B cell (primary cell): ENCODE measurements around the gene SCFD2. TPM values are rescaled to one million over a fixed set of nuclear protein-coding genes. Genes with fewer than 3 reads are reported as not detected.

Experiments
- ATAC-seq: fragments of 200-7000 bp; cut with Tn5 transposase; one replicate; pipeline ENCODE4 v1.10.0; 2021; ENCODE audit warnings: low read depth, mild to moderate bottlenecking, moderate number of reproducible peaks, moderate library complexity
- CTCF ChIA-PET: fragments of 350-600 bp; sonication (Branson Sonifier 250); formaldehyde crosslinking; loops from one replicate; lab custom pipeline; 2021; ENCODE audit warnings: antibody characterized with exemption, inconsistent platforms; lab: Charles Lee
- POLR2A ChIA-PET: fragments of 350-600 bp; sonication (Branson Sonifier 250); formaldehyde crosslinking; loops from one replicate; lab custom pipeline; 2021; ENCODE audit warnings: antibody characterized with exemption; lab: Charles Lee
- DNase-seq: peaks from one replicate; pipeline ENCODE4 v3.0.0; 2013
- H2AFZ ChIP-seq: 2 replicates; pipeline ENCODE4 v1.6.1; 2012; ENCODE audit warnings: mild to moderate bottlenecking, low read depth, low read length; ENCODE audit not compliant: insufficient read depth, poor library complexity, severe bottlenecking
- H3K27ac ChIP-seq, 2 donors: 1 replicate in 1 of 2; 2 replicates in 1 of 2; pipeline ENCODE4 v1.5.1; 2012 to 2013; ENCODE audit warnings: low read length in 2 of 2, mild to moderate bottlenecking in 2 of 2, moderate library complexity in 1 of 2
- H3K27me3 ChIP-seq, 4 experiments: fragments of 200-600 bp in 1 of 4; sonication (generic) in 1 of 4; replicated peaks in 1 of 4; 1 replicate in 2 of 4; 2 replicates in 2 of 4; pipeline versions ENCODE4 v1.6.1 to v1.7.0; 2013 to 2016; ENCODE audit warnings: low read length in 3 of 4, mild to moderate bottlenecking in 2 of 4, mixed read lengths in 1 of 4, moderate library complexity in 1 of 4; ENCODE audit not compliant: insufficient read depth in 4 of 4, control insufficient read depth in 3 of 4; ENCODE audit errors: control extremely low read depth in 1 of 4
- H3K36me3 ChIP-seq, 2 experiments: replicated peaks in 1 of 2; 1 replicate in 1 of 2; 2 replicates in 1 of 2; pipeline versions ENCODE4 v1.6.1 to v1.7.1; 2013; ENCODE audit warnings: low read length in 1 of 2; ENCODE audit not compliant: insufficient read depth in 2 of 2, control insufficient read depth in 1 of 2; ENCODE audit errors: control extremely low read depth in 1 of 2, extremely low read depth in 1 of 2
- H3K4me1 ChIP-seq, 2 donors: fragments of 200-600 bp in 1 of 2; sonication (generic) in 1 of 2; 1 replicate in 1 of 2; 2 replicates in 1 of 2; pipeline versions ENCODE4 v1.5.1 to v1.6.1; 2013 to 2017; ENCODE audit warnings: low read length in 2 of 2; ENCODE audit not compliant: control insufficient read depth in 2 of 2, insufficient read depth in 2 of 2
- H3K4me2 ChIP-seq: replicated peaks from 2 replicates; pipeline ENCODE3; 2012; ENCODE audit warnings: mild to moderate bottlenecking, low read depth, low read length; ENCODE audit not compliant: poor library complexity, severe bottlenecking
- H3K4me3 ChIP-seq, 5 experiments: fragments of 200-600 bp in 1 of 5; sonication (generic) in 1 of 5; 1 replicate in 3 of 5; 2 replicates in 2 of 5; pipeline versions ENCODE4 v1.5.1 to v1.7.0; 2011 to 2016; ENCODE audit warnings: low read length in 4 of 5, mild to moderate bottlenecking in 4 of 5, low read depth in 2 of 5, control low read depth in 1 of 5, moderate library complexity in 1 of 5; ENCODE audit not compliant: insufficient read depth in 1 of 5; ENCODE audit errors: control extremely low read depth in 1 of 5, extremely low read depth in 1 of 5
- H3K79me2 ChIP-seq: fragments of 200-600 bp; sonication (generic); one replicate; pipeline ENCODE4 v1.6.0; 2016; ENCODE audit warnings: low read length; ENCODE audit not compliant: control insufficient read depth, insufficient read depth
- H3K9ac ChIP-seq: fragments of 200-600 bp; sonication (generic); 2 replicates; pipeline ENCODE4 v1.6.1; 2017; ENCODE audit warnings: mild to moderate bottlenecking, low read length, moderate library complexity
- H3K9me3 ChIP-seq, 3 donors: one replicate each; pipeline versions ENCODE4 v1.6.1 to v1.7.1; 2013; ENCODE audit warnings: low read length in 2 of 3; ENCODE audit not compliant: control insufficient read depth in 2 of 3, insufficient read depth in 1 of 3; ENCODE audit errors: control extremely low read depth in 1 of 3
- H4K20me1 ChIP-seq: 2 replicates; pipeline ENCODE4 v1.6.0; 2012; ENCODE audit warnings: mild to moderate bottlenecking, low read length; ENCODE audit not compliant: insufficient read depth, control insufficient read depth, poor library complexity, severe bottlenecking
- H3K27ac Mint-ChIP-seq: one replicate; pipeline ENCODE4 v1.8.0; 2021; ENCODE audit warnings: mixed read lengths
- H3K27me3 Mint-ChIP-seq: one replicate; pipeline ENCODE4 v1.8.0; 2021; ENCODE audit warnings: mixed read lengths
- H3K4me1 Mint-ChIP-seq: one replicate; pipeline ENCODE4 v1.8.0; 2021; ENCODE audit warnings: mixed read lengths
- H3K4me3 Mint-ChIP-seq: one replicate; pipeline ENCODE4 v1.8.0; 2021; ENCODE audit warnings: mixed read lengths
- H3K9me3 Mint-ChIP-seq: one replicate; pipeline ENCODE4 v1.8.0; 2022; ENCODE audit warnings: mixed read lengths; ENCODE audit not compliant: insufficient read depth
- EZH2 ChIP-seq: IDR thresholded peaks from 2 replicates; pipeline ENCODE4 v1.6.1; 2012; ENCODE audit warnings: borderline replicate concordance, low read depth, mild to moderate bottlenecking, moderate library complexity, low read length; ENCODE audit not compliant: insufficient read depth, poor library complexity, severe bottlenecking
- WGBS: methylation state at CpG from one replicate; pipeline ENCODE4 v1.1.5; 2013; ENCODE audit warnings: missing lambda C conversion rate; ENCODE audit not compliant: insufficient coverage; 5-methylcytosine and 5-hydroxymethylcytosine counted together
- intact Hi-C: fragments of 100-400 bp; cut with micrococcal nuclease; formaldehyde crosslinking; loops from one replicate; pipeline ENCODE4 v1.10.0; 2022
- polyA plus RNA-seq: library from polyadenylated mRNA; depleted of rRNA; stranded (reverse); fragments of >200 nt; gene quantifications from 2 replicates; pipeline ENCODE4 v1.2.3, GENCODE V29; 2012
- total RNA-seq, 2 donors: library from RNA; stranded (reverse); fragments of 120-200 nt in 1 of 2; gene quantifications; 1 replicate in 1 of 2; 2 replicates in 1 of 2; pipeline versions ENCODE4 v1.2.3 to v1.2.4, GENCODE V29; 2013 to 2022
- TF ChIP-seq, protein P1 (sequence below): fragments of 200-600 bp; IDR thresholded peaks from one replicate; pipeline ENCODE4 v1.8.0; 2022; ENCODE audit warnings: antibody characterized with exemption, mild to moderate bottlenecking

The SCFD2 gene
- total and polyA plus RNA-seq, 2 donors (not counting 1 experiment from before 2014, with no cell fraction given): 12.8 to 20.4 TPM

DNA sequence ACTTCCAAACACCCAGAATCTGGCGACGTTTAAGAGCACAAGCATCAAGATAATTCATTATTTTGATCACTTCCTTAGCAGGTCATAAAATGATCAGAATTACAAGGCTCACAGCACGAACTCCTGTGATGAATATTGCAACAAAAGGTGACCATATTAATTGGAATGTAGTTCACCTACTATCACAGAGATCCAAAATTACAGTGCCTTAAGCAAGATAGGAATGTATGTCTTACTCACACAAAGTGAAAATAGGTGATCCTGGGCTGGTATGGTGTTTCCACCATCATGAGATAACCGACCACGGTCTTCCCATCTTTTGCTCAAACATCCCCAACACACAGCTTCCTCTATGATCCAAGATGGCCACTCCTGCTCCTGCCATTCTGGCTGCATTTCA, 131.2 kb downstream of the SCFD2 start:
- no peaks in the 10 kb centered on the region for H3K27me3 Mint-ChIP-seq
- no peaks in the 10 kb centered on the region for H3K79me2 ChIP-seq
- no peaks in the 10 kb centered on the region for H3K27me3 ChIP-seq
- H3K27ac Mint-ChIP-seq: peak overlapping the region; percentile 57
- TF ChIP-seq, protein P1, sequence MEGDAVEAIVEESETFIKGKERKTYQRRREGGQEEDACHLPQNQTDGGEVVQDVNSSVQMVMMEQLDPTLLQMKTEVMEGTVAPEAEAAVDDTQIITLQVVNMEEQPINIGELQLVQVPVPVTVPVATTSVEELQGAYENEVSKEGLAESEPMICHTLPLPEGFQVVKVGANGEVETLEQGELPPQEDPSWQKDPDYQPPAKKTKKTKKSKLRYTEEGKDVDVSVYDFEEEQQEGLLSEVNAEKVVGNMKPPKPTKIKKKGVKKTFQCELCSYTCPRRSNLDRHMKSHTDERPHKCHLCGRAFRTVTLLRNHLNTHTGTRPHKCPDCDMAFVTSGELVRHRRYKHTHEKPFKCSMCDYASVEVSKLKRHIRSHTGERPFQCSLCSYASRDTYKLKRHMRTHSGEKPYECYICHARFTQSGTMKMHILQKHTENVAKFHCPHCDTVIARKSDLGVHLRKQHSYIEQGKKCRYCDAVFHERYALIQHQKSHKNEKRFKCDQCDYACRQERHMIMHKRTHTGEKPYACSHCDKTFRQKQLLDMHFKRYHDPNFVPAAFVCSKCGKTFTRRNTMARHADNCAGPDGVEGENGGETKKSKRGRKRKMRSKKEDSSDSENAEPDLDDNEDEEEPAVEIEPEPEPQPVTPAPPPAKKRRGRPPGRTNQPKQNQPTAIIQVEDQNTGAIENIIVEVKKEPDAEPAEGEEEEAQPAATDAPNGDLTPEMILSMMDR: no peak
- TF ChIP-seq EZH2: no peak
- POLR2A ChIA-PET: no interaction called here
- WGBS: no CpG with 5 or more reads among the region's 5 CpGs
- no peak overlapping the region for H2AFZ ChIP-seq
- intact Hi-C loops: no loop called here
- no peak overlapping the region for H3K4me2 ChIP-seq
- H3K36me3 ChIP-seq: no peaks in the 10 kb centered on the region
- H3K4me1 Mint-ChIP-seq: peaks cover 32% of the 10 kb centered on the region
- no peak overlapping the region for H3K27ac ChIP-seq
- peaks cover 17 to 24% of the 10 kb centered on the region in 2 donors for H3K4me1 ChIP-seq
- DNase-seq (no peak), ATAC-seq (no peak)
- H3K9me3 ChIP-seq: no peaks in the 10 kb centered on the region
- no peak overlapping the region for H3K9ac ChIP-seq
- H4K20me1 ChIP-seq: no peaks in the 10 kb centered on the region
- H3K4me3 Mint-ChIP-seq: no peak overlapping the region
- no peaks in the 10 kb centered on the region for H3K9me3 Mint-ChIP-seq
- no peak overlapping the region for H3K4me3 ChIP-seq
- CTCF ChIA-PET: no interaction called here

DNA sequence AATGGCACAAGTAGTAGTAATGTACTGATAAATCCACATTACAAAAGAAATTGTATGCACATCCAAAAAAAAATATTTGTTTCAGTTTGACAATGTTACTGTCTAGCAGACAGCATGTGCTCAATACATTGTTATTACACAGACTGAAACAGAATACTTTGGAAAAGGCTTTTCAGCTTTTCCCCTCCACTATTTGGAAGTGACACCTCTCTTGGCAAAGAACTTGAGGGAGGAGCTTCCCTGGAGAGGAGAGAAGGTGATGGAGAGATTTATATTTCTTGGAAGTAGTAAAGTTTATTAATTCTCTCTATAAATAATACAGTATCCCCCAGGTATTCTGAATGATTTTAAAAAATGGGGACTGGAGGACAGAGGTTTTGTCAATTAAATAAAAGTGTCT, 131.8 kb downstream of the SCFD2 start:
- no peaks in the 10 kb centered on the region for H3K27me3 Mint-ChIP-seq
- Histone ChIP-seq H3K4me2 (no peak overlapping the region), H3K4me3 (no peak overlapping the region), H3K27ac (no peak overlapping the region), H3K9me3 (no peaks in the 10 kb centered on the region), H3K27me3 (no peaks in the 10 kb centered on the region), H3K4me1 (peaks cover 17 to 24% of the 10 kb centered on the region in 2 donors), H3K36me3 (no peaks in the 10 kb centered on the region), H3K9ac (no peak overlapping the region), H4K20me1 (no peaks in the 10 kb centered on the region), H3K79me2 (no peaks in the 10 kb centered on the region), H2AFZ (no peak overlapping the region)
- ATAC-seq (no peak), DNase-seq (no peak)
- CTCF ChIA-PET: no interaction called here
- H3K4me3 Mint-ChIP-seq: no peak overlapping the region
- H3K9me3 Mint-ChIP-seq: no peaks in the 10 kb centered on the region
- peaks cover 32% of the 10 kb centered on the region for H3K4me1 Mint-ChIP-seq
- POLR2A ChIA-PET: no interaction called here
- intact Hi-C loops: no loop called here
- no peak overlapping the region for H3K27ac Mint-ChIP-seq
- TF ChIP-seq, protein P1: no peak
- TF ChIP-seq EZH2: no peak
